ENCODE measurements around the gene EPC1.
"Not testable (repeated sequence)": the region's sequence is repeated elsewhere in the genome, so short reads cannot be mapped to it uniquely, and the experiment has no call there.

Gene EPC1

DNA sequence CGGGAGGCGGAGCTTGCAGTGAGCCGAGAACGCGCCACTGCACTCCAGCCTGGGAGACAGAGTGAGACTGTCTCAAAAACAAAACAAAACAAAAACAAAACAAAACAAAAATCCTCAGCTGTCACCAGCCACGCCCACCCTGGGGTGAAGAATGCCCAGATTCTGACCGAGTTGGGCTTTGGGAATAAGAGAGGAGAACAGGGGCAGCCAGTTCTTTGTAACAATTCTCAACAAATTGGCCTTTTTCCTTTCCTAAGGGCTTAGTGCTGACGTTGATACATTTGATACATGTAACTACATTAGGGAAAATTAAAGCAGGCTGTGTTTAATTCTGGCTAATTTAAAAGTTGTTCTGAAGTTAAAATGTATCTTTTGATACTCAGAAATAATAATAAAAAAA, 121.0 kb downstream of the EPC1 start:
- Histone ChIP-seq H3F3A (ENCODE audit: insufficient read depth, low read length) (no peaks in the 10 kb centered on the region), H3K27ac (ENCODE audit: low read length) (no peak overlapping the region), H3K4me1 (ENCODE audit: low read length) (no peaks in the 10 kb centered on the region), H3K4me2 (ENCODE audit: low read depth, low read length) (no peak overlapping the region), H3K9me3 (replicated peaks; ENCODE audit: insufficient read depth, low read length) (no peaks in the 10 kb centered on the region), H3K36me3 (replicated peaks; ENCODE audit: insufficient read depth, low read length) (no peaks in the 10 kb centered on the region), H4K20me1 (ENCODE audit: insufficient read depth, low read length) (no peaks in the 10 kb centered on the region), H3K4me3 (ENCODE audit: low read length) (no peak overlapping the region), H3K9me2 (replicated peaks; ENCODE audit: insufficient read depth, low read length) (no peaks in the 10 kb centered on the region), H3K27me3 (replicated peaks; ENCODE audit: insufficient read depth, low read length) (no peaks in the 10 kb centered on the region), H3K9ac (ENCODE audit: low read length) (no peak overlapping the region), H2AFZ (ENCODE audit: low read length) (no peak overlapping the region), H3K79me2 (ENCODE audit: low read length) (no peaks in the 10 kb centered on the region)
- DNase-seq = no peak
- no peak for TF ChIP-seq EZH2phosphoT487 (IDR thresholded peaks at IDR 0.05; ENCODE audit: low read length)
- no peak for TF ChIP-seq CTCF (IDR thresholded peaks at IDR 0.05; ENCODE audit: low read length)
- TF ChIP-seq EZH2 (optimal IDR thresholded peaks at IDR 0.05; ENCODE audit: low read depth, low read length) = no peak

GRCh38 chr10:32222376-32222775, 124.6 kb downstream of the EPC1 start:
- H3K27me3 ChIP-seq (replicated peaks; ENCODE audit: insufficient read depth, low read length); H3K9ac ChIP-seq (ENCODE audit: low read length); H3K27ac ChIP-seq (ENCODE audit: low read length); H3F3A ChIP-seq (ENCODE audit: insufficient read depth, low read length); H3K4me3 ChIP-seq (ENCODE audit: low read length); DNase-seq; H3K9me3 ChIP-seq (replicated peaks; ENCODE audit: insufficient read depth, low read length); H3K9me2 ChIP-seq (replicated peaks; ENCODE audit: insufficient read depth, low read length); H2AFZ ChIP-seq (ENCODE audit: low read length); H3K36me3 ChIP-seq (replicated peaks; ENCODE audit: insufficient read depth, low read length); H3K79me2 ChIP-seq (ENCODE audit: low read length); H3K4me1 ChIP-seq (ENCODE audit: low read length); H4K20me1 ChIP-seq (ENCODE audit: insufficient read depth, low read length); H3K4me2 ChIP-seq (ENCODE audit: low read depth, low read length): not testable (repeated sequence)

DNA sequence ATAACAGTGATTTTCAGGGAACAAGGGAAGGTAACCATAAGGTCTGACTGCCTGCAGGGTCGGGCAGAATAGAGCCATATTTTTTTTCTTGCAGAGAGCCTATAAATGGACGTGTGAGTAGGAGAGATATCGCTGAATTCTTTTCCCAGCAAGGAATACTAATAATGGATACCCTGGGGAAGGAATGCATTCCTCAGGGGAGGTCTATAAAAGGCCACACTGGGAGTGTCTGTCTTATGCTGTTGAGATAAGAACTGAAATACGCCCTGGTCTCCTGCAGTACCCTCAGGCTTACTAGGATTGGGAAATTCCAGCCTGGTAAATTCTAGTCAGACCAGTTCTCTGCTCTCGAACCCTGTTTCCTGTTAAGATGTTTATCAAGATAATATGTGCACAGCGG, 127.8 kb downstream of the EPC1 start:
- H3F3A ChIP-seq (ENCODE audit: insufficient read depth, low read length); H3K9ac ChIP-seq (ENCODE audit: low read length); H3K4me2 ChIP-seq (ENCODE audit: low read depth, low read length); H3K36me3 ChIP-seq (replicated peaks; ENCODE audit: insufficient read depth, low read length); H4K20me1 ChIP-seq (ENCODE audit: insufficient read depth, low read length); H3K9me3 ChIP-seq (replicated peaks; ENCODE audit: insufficient read depth, low read length); DNase-seq; H3K27ac ChIP-seq (ENCODE audit: low read length); H3K4me1 ChIP-seq (ENCODE audit: low read length); H3K79me2 ChIP-seq (ENCODE audit: low read length); H2AFZ ChIP-seq (ENCODE audit: low read length); H3K27me3 ChIP-seq (replicated peaks; ENCODE audit: insufficient read depth, low read length); H3K4me3 ChIP-seq (ENCODE audit: low read length); H3K9me2 ChIP-seq (replicated peaks; ENCODE audit: insufficient read depth, low read length): not testable (repeated sequence)

- not testable (repeated sequence) for H3K79me2 ChIP-seq (ENCODE audit: low read length); H3K4me2 ChIP-seq (ENCODE audit: low read depth, low read length); DNase-seq; H3K36me3 ChIP-seq (replicated peaks; ENCODE audit: insufficient read depth, low read length); H3K4me3 ChIP-seq (ENCODE audit: low read length); H3K9me2 ChIP-seq (replicated peaks; ENCODE audit: insufficient read depth, low read length); H3K27ac ChIP-seq (ENCODE audit: low read length); H3K4me1 ChIP-seq (ENCODE audit: low read length); H3F3A ChIP-seq (ENCODE audit: insufficient read depth, low read length); H2AFZ ChIP-seq (ENCODE audit: low read length); H4K20me1 ChIP-seq (ENCODE audit: insufficient read depth, low read length); H3K9me3 ChIP-seq (replicated peaks; ENCODE audit: insufficient read depth, low read length); H3K9ac ChIP-seq (ENCODE audit: low read length); H3K27me3 ChIP-seq (replicated peaks; ENCODE audit: insufficient read depth, low read length)
These were observed 128.5 kb downstream of the EPC1 start for GRCh38 chr10:32218206-32219044.
